NCI-H69 (cell line): ENCODE results near the gene BORCS5.

Experiments used
- DNase-seq: peaks from one replicate; lab custom pipeline; 2025; lab: John Stamatoyannopoulos, UW

The BORCS5 gene

DNA sequence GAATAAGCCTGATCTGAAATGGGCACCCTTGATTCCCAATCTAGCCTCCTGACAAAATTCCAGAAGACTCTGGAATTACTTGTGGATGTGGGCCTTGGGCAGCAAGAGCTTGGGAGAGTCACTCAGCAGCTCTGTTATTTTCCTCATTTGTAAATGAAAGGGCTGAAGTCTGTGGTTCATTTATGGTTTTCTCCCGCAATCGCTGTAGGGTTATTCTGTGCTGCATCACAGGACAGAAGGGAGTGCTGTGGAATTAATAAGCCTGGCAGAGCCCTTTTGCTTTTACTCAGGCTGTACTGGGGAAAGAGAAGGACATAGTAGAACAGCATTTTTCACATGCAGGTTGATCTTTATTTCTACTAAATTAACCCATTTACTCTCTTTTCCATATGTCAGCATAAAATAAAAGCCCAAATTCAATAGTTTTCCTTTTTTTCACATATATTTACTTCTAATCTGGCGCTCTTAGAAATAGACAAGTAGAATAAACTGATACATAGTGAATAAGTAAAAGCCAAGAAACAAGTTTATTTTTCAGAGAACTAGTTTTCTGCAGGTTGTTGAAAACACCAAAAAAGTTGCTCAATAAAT, 156.6 kb downstream of the BORCS5 start:
- no peak for DNase-seq

GRCh38 chr12:12518464-12518845, 161.6 kb downstream of the BORCS5 start:
- no peak for DNase-seq

- no peak for DNase-seq
Observed at GRCh38 chr12:12518919-12519318, 162.0 kb downstream of the BORCS5 start.
